Measurements from ENCODE around the gene TRPT1. TPM values are rescaled to one million over a fixed set of nuclear protein-coding genes. Genes with fewer than 3 reads are reported as not detected.

Gene TRPT1
- total RNA-seq, 3 donors from 2014 or later (not counting 1 experiment from before 2014, with no cell fraction given): 22.7 to 30.8 (median 28.5) TPM

DNA sequence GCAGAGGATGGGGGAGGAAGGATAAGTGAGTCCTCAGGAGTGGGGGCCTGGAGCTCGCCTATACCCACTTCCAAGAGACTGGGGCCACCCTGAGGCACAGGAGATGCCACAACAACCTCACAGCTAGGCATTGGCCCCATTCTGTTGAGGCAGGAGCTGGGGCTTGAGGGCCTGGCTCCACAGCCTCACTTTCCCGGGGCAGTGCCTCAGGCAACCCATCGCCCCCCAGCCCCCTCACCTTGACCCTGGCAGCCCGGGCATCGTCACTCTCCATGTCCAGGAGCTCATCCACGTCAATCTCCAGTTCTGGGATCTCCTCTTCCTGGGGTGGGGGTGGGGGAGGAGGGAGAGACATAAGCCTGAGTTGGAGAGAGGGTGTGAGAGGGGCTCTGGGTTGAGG, 19.0 kb upstream of the TRPT1 start:
- H3K36me3 ChIP-seq (ENCODE audit: control insufficient read depth, insufficient read depth, low read length): peaks cover 10% of the 10 kb centered on the region
- peak overlapping the region; percentile 14 for H3K27ac ChIP-seq (ENCODE audit: low read length)
- DNase-seq: no peak
- TF ChIP-seq, protein P1, sequence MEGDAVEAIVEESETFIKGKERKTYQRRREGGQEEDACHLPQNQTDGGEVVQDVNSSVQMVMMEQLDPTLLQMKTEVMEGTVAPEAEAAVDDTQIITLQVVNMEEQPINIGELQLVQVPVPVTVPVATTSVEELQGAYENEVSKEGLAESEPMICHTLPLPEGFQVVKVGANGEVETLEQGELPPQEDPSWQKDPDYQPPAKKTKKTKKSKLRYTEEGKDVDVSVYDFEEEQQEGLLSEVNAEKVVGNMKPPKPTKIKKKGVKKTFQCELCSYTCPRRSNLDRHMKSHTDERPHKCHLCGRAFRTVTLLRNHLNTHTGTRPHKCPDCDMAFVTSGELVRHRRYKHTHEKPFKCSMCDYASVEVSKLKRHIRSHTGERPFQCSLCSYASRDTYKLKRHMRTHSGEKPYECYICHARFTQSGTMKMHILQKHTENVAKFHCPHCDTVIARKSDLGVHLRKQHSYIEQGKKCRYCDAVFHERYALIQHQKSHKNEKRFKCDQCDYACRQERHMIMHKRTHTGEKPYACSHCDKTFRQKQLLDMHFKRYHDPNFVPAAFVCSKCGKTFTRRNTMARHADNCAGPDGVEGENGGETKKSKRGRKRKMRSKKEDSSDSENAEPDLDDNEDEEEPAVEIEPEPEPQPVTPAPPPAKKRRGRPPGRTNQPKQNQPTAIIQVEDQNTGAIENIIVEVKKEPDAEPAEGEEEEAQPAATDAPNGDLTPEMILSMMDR (IDR thresholded peaks at IDR 0.05): no peak
- no peaks in the 10 kb centered on the region for H3K9me3 Mint-ChIP-seq
- peak overlapping the region; percentile 81 for H3K4me3 Mint-ChIP-seq
- H3K27me3 Mint-ChIP-seq (ENCODE audit: low read depth in 2 of 2): no peaks in the 10 kb centered on the region
- no peaks in the 10 kb centered on the region for H3K36me3 Mint-ChIP-seq
- 42% methylated on average over 3 of the region's 6 CpGs for WGBS (ENCODE audit: insufficient coverage)
- H3K4me1 ChIP-seq (ENCODE audit: control insufficient read depth, insufficient read depth, low read length): peaks cover 57% of the 10 kb centered on the region
- H3K9me3 ChIP-seq (ENCODE audit: control insufficient read depth, insufficient read depth, low read length): no peaks in the 10 kb centered on the region
- H3K27me3 ChIP-seq (ENCODE audit: control insufficient read depth, insufficient read depth, low read length): no peaks in the 10 kb centered on the region
- intact Hi-C loops (cut with micrococcal nuclease): no loop called here
- H3K27ac Mint-ChIP-seq: peak overlapping the region in 1 of 2 donors; percentile 81
- H3K4me1 Mint-ChIP-seq: peaks cover 21 to 62% of the 10 kb centered on the region in 2 donors
- H3K4me3 ChIP-seq (ENCODE audit: low read length): no peak overlapping the region
- no peak for ATAC-seq

- Mint-ChIP-seq H3K27me3 (ENCODE audit: low read depth in 2 of 2) (no peaks in the 10 kb centered on the region), H3K27ac (peak overlapping the region; percentile 7 to 38), H3K36me3 (no peaks in the 10 kb centered on the region), H3K4me3 (peak overlapping the region; percentile 35), H3K4me1 (peaks cover 21 to 63% of the 10 kb centered on the region in 2 donors), H3K9me3 (no peaks in the 10 kb centered on the region)
- TF ChIP-seq, protein P1 (IDR thresholded peaks at IDR 0.05): no peak
- no peaks in the 10 kb centered on the region for H3K27me3 ChIP-seq (ENCODE audit: control insufficient read depth, insufficient read depth, low read length)
- ATAC-seq (no peak), DNase-seq (no peak)
- peaks cover 65% of the 10 kb centered on the region for H3K4me1 ChIP-seq (ENCODE audit: control insufficient read depth, insufficient read depth, low read length)
- peaks cover 10% of the 10 kb centered on the region for H3K36me3 ChIP-seq (ENCODE audit: control insufficient read depth, insufficient read depth, low read length)
- no peak overlapping the region for H3K4me3 ChIP-seq (ENCODE audit: low read length)
- intact Hi-C loops (cut with micrococcal nuclease): no loop called here
- H3K27ac ChIP-seq (ENCODE audit: low read length): no peak overlapping the region
- 80% methylated on average over 5 of the region's 5 CpGs for WGBS (ENCODE audit: insufficient coverage)
- H3K9me3 ChIP-seq (ENCODE audit: control insufficient read depth, insufficient read depth, low read length): no peaks in the 10 kb centered on the region
Measured at GRCh38 chr11:64244107-64244506, 18.1 kb upstream of the TRPT1 start.

GRCh38 chr11:64243236-64243854, 17.4 kb upstream of the TRPT1 start:
- Mint-ChIP-seq H3K27me3 (ENCODE audit: low read depth in 2 of 2) (no peaks in the 10 kb centered on the region), H3K27ac (peak overlapping the region in 1 of 2 donors; percentile 38), H3K9me3 (no peaks in the 10 kb centered on the region), H3K4me3 (peak overlapping the region; percentile 25), H3K36me3 (no peaks in the 10 kb centered on the region), H3K4me1 (peaks cover 21 to 59% of the 10 kb centered on the region in 2 donors)
- no peak overlapping the region for H3K27ac ChIP-seq (ENCODE audit: low read length)
- H3K27me3 ChIP-seq (ENCODE audit: control insufficient read depth, insufficient read depth, low read length): no peaks in the 10 kb centered on the region
- H3K9me3 ChIP-seq (ENCODE audit: control insufficient read depth, insufficient read depth, low read length): no peaks in the 10 kb centered on the region
- 94% methylated on average over 7 of the region's 8 CpGs for WGBS (ENCODE audit: insufficient coverage)
- TF ChIP-seq, protein P1 (IDR thresholded peaks at IDR 0.05): no peak
- H3K36me3 ChIP-seq (ENCODE audit: control insufficient read depth, insufficient read depth, low read length): peaks cover 10% of the 10 kb centered on the region
- H3K4me3 ChIP-seq (ENCODE audit: low read length): no peak overlapping the region
- no peak for ATAC-seq
- intact Hi-C loops (cut with micrococcal nuclease): no loop called here
- H3K4me1 ChIP-seq (ENCODE audit: control insufficient read depth, insufficient read depth, low read length): peaks cover 71% of the 10 kb centered on the region
- no peak for DNase-seq
